Measurements from ENCODE around the gene WWC1. TPM values are rescaled to one million over a fixed set of nuclear protein-coding genes. Genes with fewer than 3 reads are reported as not detected.

The WWC1 gene
- total RNA-seq, 1 experiment from 2014 or later, result not detected

GRCh38 chr5:168468836-168469235 lies 177.4 kb downstream of the WWC1 start:
- no peak for DNase-seq
- Histone ChIP-seq H4K20me1 (ENCODE audit: insufficient read depth, low read depth, low read length) (no peaks in the 10 kb centered on the region), H3K4me3 (ENCODE audit: low read length) (no peak overlapping the region), H3K27ac (ENCODE audit: low read length) (no peak overlapping the region), H3K79me2 (ENCODE audit: low read length) (no peaks in the 10 kb centered on the region), H3K9ac (ENCODE audit: low read length) (no peak overlapping the region), H3K4me2 (ENCODE audit: low read depth, low read length, poor library complexity, severe bottlenecking) (no peak overlapping the region), H3K36me3 (ENCODE audit: insufficient read depth, low read length) (no peaks in the 10 kb centered on the region), H3K27me3 (ENCODE audit: low read length) (no peaks in the 10 kb centered on the region), H2AFZ (ENCODE audit: low read length) (no peak overlapping the region), H3K9me2 (replicated peaks; ENCODE audit: insufficient read depth, low read length) (no peaks in the 10 kb centered on the region), H3K9me3 (ENCODE audit: low read length) (no peaks in the 10 kb centered on the region), H3K4me1 (ENCODE audit: low read length) (no peaks in the 10 kb centered on the region)

GRCh38 chr5:168469816-168470215 lies 178.4 kb downstream of the WWC1 start:
- Histone ChIP-seq H3K27ac (ENCODE audit: low read length) (no peak overlapping the region), H3K4me2 (ENCODE audit: low read depth, low read length, poor library complexity, severe bottlenecking) (no peak overlapping the region), H3K79me2 (ENCODE audit: low read length) (no peaks in the 10 kb centered on the region), H2AFZ (ENCODE audit: low read length) (no peak overlapping the region), H3K9me2 (replicated peaks; ENCODE audit: insufficient read depth, low read length) (no peaks in the 10 kb centered on the region), H4K20me1 (ENCODE audit: insufficient read depth, low read depth, low read length) (no peaks in the 10 kb centered on the region), H3K4me1 (ENCODE audit: low read length) (no peaks in the 10 kb centered on the region), H3K36me3 (ENCODE audit: insufficient read depth, low read length) (no peaks in the 10 kb centered on the region), H3K9ac (ENCODE audit: low read length) (no peak overlapping the region), H3K9me3 (ENCODE audit: low read length) (no peaks in the 10 kb centered on the region), H3K4me3 (ENCODE audit: low read length) (no peak overlapping the region), H3K27me3 (ENCODE audit: low read length) (no peaks in the 10 kb centered on the region)
- DNase-seq, result no peak

GRCh38 chr5:168471785-168472184 lies 180.3 kb downstream of the WWC1 start:
- Histone ChIP-seq H3K36me3 (ENCODE audit: insufficient read depth, low read length) (no peaks in the 10 kb centered on the region), H3K9me2 (replicated peaks; ENCODE audit: insufficient read depth, low read length) (no peaks in the 10 kb centered on the region)

GRCh38 chr5:168472329-168472728 lies 180.9 kb downstream of the WWC1 start:
- no peaks in the 10 kb centered on the region for H3K4me1 ChIP-seq (ENCODE audit: low read length)
- no peak for DNase-seq
- H3K4me3 ChIP-seq (ENCODE audit: low read length), result no peak overlapping the region
- H3K27ac ChIP-seq (ENCODE audit: low read length), result no peak overlapping the region
- H3K79me2 ChIP-seq (ENCODE audit: low read length), result no peaks in the 10 kb centered on the region
- H3K4me2 ChIP-seq (ENCODE audit: low read depth, low read length, poor library complexity, severe bottlenecking), result no peak overlapping the region
- no peaks in the 10 kb centered on the region for H3K9me3 ChIP-seq (ENCODE audit: low read length)
- no peak overlapping the region for H3K9ac ChIP-seq (ENCODE audit: low read length)
- no peaks in the 10 kb centered on the region for H3K36me3 ChIP-seq (ENCODE audit: insufficient read depth, low read length)
- H3K9me2 ChIP-seq (replicated peaks; ENCODE audit: insufficient read depth, low read length), result no peaks in the 10 kb centered on the region
- no peaks in the 10 kb centered on the region for H4K20me1 ChIP-seq (ENCODE audit: insufficient read depth, low read depth, low read length)
- H3K27me3 ChIP-seq (ENCODE audit: low read length), result no peaks in the 10 kb centered on the region
- no peak overlapping the region for H2AFZ ChIP-seq (ENCODE audit: low read length)

More at GRCh38 chr5:168471785-168472184, 180.3 kb downstream of the WWC1 start:
- Histone ChIP-seq H3K27me3 (ENCODE audit: low read length) (no peaks in the 10 kb centered on the region), H3K9ac (ENCODE audit: low read length) (no peak overlapping the region), H3K4me2 (ENCODE audit: low read depth, low read length, poor library complexity, severe bottlenecking) (no peak overlapping the region), H4K20me1 (ENCODE audit: insufficient read depth, low read depth, low read length) (no peaks in the 10 kb centered on the region), H2AFZ (ENCODE audit: low read length) (no peak overlapping the region), H3K27ac (ENCODE audit: low read length) (no peak overlapping the region), H3K79me2 (ENCODE audit: low read length) (no peaks in the 10 kb centered on the region), H3K4me1 (ENCODE audit: low read length) (no peaks in the 10 kb centered on the region), H3K9me3 (ENCODE audit: low read length) (no peaks in the 10 kb centered on the region), H3K4me3 (ENCODE audit: low read length) (no peak overlapping the region)
- DNase-seq, result no peak

GRCh38 chr5:168474319-168474718 lies 182.9 kb downstream of the WWC1 start:
- Histone ChIP-seq H3K9me3 (ENCODE audit: low read length) (no peaks in the 10 kb centered on the region), H3K9me2 (replicated peaks; ENCODE audit: insufficient read depth, low read length) (no peaks in the 10 kb centered on the region), H3K79me2 (ENCODE audit: low read length) (no peaks in the 10 kb centered on the region), H3K4me2 (ENCODE audit: low read depth, low read length, poor library complexity, severe bottlenecking) (no peak overlapping the region), H3K9ac (ENCODE audit: low read length) (no peak overlapping the region), H3K4me3 (ENCODE audit: low read length) (no peak overlapping the region), H4K20me1 (ENCODE audit: insufficient read depth, low read depth, low read length) (no peaks in the 10 kb centered on the region), H2AFZ (ENCODE audit: low read length) (no peak overlapping the region), H3K4me1 (ENCODE audit: low read length) (no peaks in the 10 kb centered on the region), H3K27me3 (ENCODE audit: low read length) (no peaks in the 10 kb centered on the region), H3K27ac (ENCODE audit: low read length) (no peak overlapping the region), H3K36me3 (ENCODE audit: insufficient read depth, low read length) (no peaks in the 10 kb centered on the region)
- no peak for DNase-seq

- DNase-seq, result no peak
- Histone ChIP-seq H3K9me2 (replicated peaks; ENCODE audit: insufficient read depth, low read length) (no peaks in the 10 kb centered on the region), H3K9ac (ENCODE audit: low read length) (no peak overlapping the region), H3K4me1 (ENCODE audit: low read length) (peaks cover 14% of the 10 kb centered on the region), H3K4me3 (ENCODE audit: low read length) (no peak overlapping the region), H3K9me3 (ENCODE audit: low read length) (no peaks in the 10 kb centered on the region), H3K79me2 (ENCODE audit: low read length) (no peaks in the 10 kb centered on the region), H4K20me1 (ENCODE audit: insufficient read depth, low read depth, low read length) (no peaks in the 10 kb centered on the region), H3K27ac (ENCODE audit: low read length) (no peak overlapping the region), H3K27me3 (ENCODE audit: low read length) (no peaks in the 10 kb centered on the region), H3K4me2 (ENCODE audit: low read depth, low read length, poor library complexity, severe bottlenecking) (no peak overlapping the region), H3K36me3 (ENCODE audit: insufficient read depth, low read length) (no peaks in the 10 kb centered on the region), H2AFZ (ENCODE audit: low read length) (no peak overlapping the region)
These were observed 185.6 kb downstream of the WWC1 start for GRCh38 chr5:168477060-168477459.

GRCh38 chr5:168479166-168479565 lies 187.7 kb downstream of the WWC1 start:
- H2AFZ ChIP-seq (ENCODE audit: low read length), result no peak overlapping the region

GRCh38 chr5:168480601-168481000 lies 189.2 kb downstream of the WWC1 start:
- no peak for DNase-seq
- no peaks in the 10 kb centered on the region for H4K20me1 ChIP-seq (ENCODE audit: insufficient read depth, low read depth, low read length)
- no peaks in the 10 kb centered on the region for H3K79me2 ChIP-seq (ENCODE audit: low read length)
- H3K9ac ChIP-seq (ENCODE audit: low read length), result no peak overlapping the region
- peaks cover 19% of the 10 kb centered on the region for H3K4me1 ChIP-seq (ENCODE audit: low read length)
- no peaks in the 10 kb centered on the region for H3K9me3 ChIP-seq (ENCODE audit: low read length)
- no peak overlapping the region for H3K4me3 ChIP-seq (ENCODE audit: low read length)
- no peak overlapping the region for H3K4me2 ChIP-seq (ENCODE audit: low read depth, low read length, poor library complexity, severe bottlenecking)
- no peak overlapping the region for H2AFZ ChIP-seq (ENCODE audit: low read length)
- no peaks in the 10 kb centered on the region for H3K36me3 ChIP-seq (ENCODE audit: insufficient read depth, low read length)
- H3K27me3 ChIP-seq (ENCODE audit: low read length), result no peaks in the 10 kb centered on the region
- H3K9me2 ChIP-seq (replicated peaks; ENCODE audit: insufficient read depth, low read length), result no peaks in the 10 kb centered on the region
- H3K27ac ChIP-seq (ENCODE audit: low read length), result no peak overlapping the region

More at GRCh38 chr5:168479166-168479565, 187.7 kb downstream of the WWC1 start:
- Histone ChIP-seq H3K27ac (ENCODE audit: low read length) (no peak overlapping the region), H3K9me3 (ENCODE audit: low read length) (no peaks in the 10 kb centered on the region), H3K4me3 (ENCODE audit: low read length) (no peak overlapping the region), H3K4me2 (ENCODE audit: low read depth, low read length, poor library complexity, severe bottlenecking) (no peak overlapping the region), H3K4me1 (ENCODE audit: low read length) (peaks cover 19% of the 10 kb centered on the region), H3K9ac (ENCODE audit: low read length) (no peak overlapping the region), H3K9me2 (replicated peaks; ENCODE audit: insufficient read depth, low read length) (no peaks in the 10 kb centered on the region), H3K36me3 (ENCODE audit: insufficient read depth, low read length) (no peaks in the 10 kb centered on the region), H3K27me3 (ENCODE audit: low read length) (no peaks in the 10 kb centered on the region), H3K79me2 (ENCODE audit: low read length) (no peaks in the 10 kb centered on the region), H4K20me1 (ENCODE audit: insufficient read depth, low read depth, low read length) (no peaks in the 10 kb centered on the region)
- no peak for DNase-seq
